ENCODE measurements around the gene HAPSTR1. TPM values are rescaled to one million over a fixed set of nuclear protein-coding genes. Genes with fewer than 3 reads are reported as not detected.

HAPSTR1 gene
- total and polyA plus RNA-seq, 2 of the 13 experiments (the other 11 are each of a cell fraction or from before 2014, with no cell fraction given), result 25.2 to 83.2 TPM

GRCh38 chr16:9047689-9048301 lies 43.6 kb upstream of the HAPSTR1 start (continued):
- TF ChIP-seq ZNF770 (CRISPR knock-in tag; IDR thresholded peaks at IDR 0.05) (no peak), MEIS2 (CRISPR knock-in tag; IDR thresholded peaks at IDR 0.05) (no peak), PHF21A (CRISPR knock-in tag; IDR thresholded peaks at IDR 0.05) (peak; percentile 70), RNF2 (conservative IDR thresholded peaks at IDR 0.05; ENCODE audit: low read depth) (no peak), KDM4B (CRISPR knock-in tag; IDR thresholded peaks at IDR 0.05) (peak; percentile 40; the same call in 1 of the 2 replicates), ZNF639 (CRISPR knock-in tag; conservative IDR thresholded peaks at IDR 0.05) (no peak), ZNF674 (CRISPR knock-in tag; IDR thresholded peaks at IDR 0.05; ENCODE audit: low read depth) (no peak), KLF13 (CRISPR knock-in tag; IDR thresholded peaks at IDR 0.05) (no peak), ZFY (CRISPR knock-in tag; IDR thresholded peaks at IDR 0.05) (0 out of 2 replicates have a peak, but pooled peaks have one; percentile 35), ZNF512 (CRISPR knock-in tag; IDR thresholded peaks at IDR 0.05) (no peak), ZFP36L2 (CRISPR knock-in tag; IDR thresholded peaks at IDR 0.05) (no peak), MXD4 (CRISPR knock-in tag; IDR thresholded peaks at IDR 0.05) (peak; percentile 50; the same call in 1 of the 2 replicates), MYC (CRISPR knock-in tag; IDR thresholded peaks at IDR 0.05; ENCODE audit: borderline replicate concordance) (no peak; the same call in 1 of the 2 replicates), SRY (CRISPR knock-in tag; IDR thresholded peaks at IDR 0.05) (no peak), ZNF546 (CRISPR knock-in tag; conservative IDR thresholded peaks at IDR 0.05) (no peak), HCFC1 (IDR thresholded peaks at IDR 0.05; ENCODE audit: low read depth, low read length) (peak; percentile 18; the same call in 1 of the 2 replicates), SYNCRIP (IDR thresholded peaks at IDR 0.05; ENCODE audit: insufficient read depth, low read depth, low read length) (no peak), ZNF660 (CRISPR knock-in tag; IDR thresholded peaks at IDR 0.05; ENCODE audit: borderline replicate concordance, low read depth) (no peak), ZNF234 (CRISPR knock-in tag; conservative IDR thresholded peaks at IDR 0.05) (no peak), SMARCE1 (IDR thresholded peaks at IDR 0.05; ENCODE audit: borderline replicate concordance) (no peak), NCOA5 (CRISPR knock-in tag; IDR thresholded peaks at IDR 0.05) (no peak), GATA4 (IDR thresholded peaks at IDR 0.05; ENCODE audit: borderline replicate concordance, low read depth) (no peak), MYPOP (CRISPR knock-in tag; IDR thresholded peaks at IDR 0.05) (peak; percentile 60; the same call in 1 of the 2 replicates), BRCA1 (CRISPR knock-in tag; IDR thresholded peaks at IDR 0.05) (no peak), ZNF414 (CRISPR knock-in tag; IDR thresholded peaks at IDR 0.05) (no peak)
